CD4-positive, alpha-beta T cell (primary cell): ENCODE data around the gene CTXND1. TPM values are rescaled to one million over a fixed set of nuclear protein-coding genes. Genes with fewer than 3 reads are reported as not detected.
A peak's percentile ranks its signal among the peaks of the same experiment; 100 is the strongest.

Experiments used
- ATAC-seq: fragments of 200-7000 bp; cut with Tn5 transposase; one replicate; pipeline ENCODE4 v1.10.0; 2022; ENCODE audit warnings: mild to moderate bottlenecking; ENCODE audit not compliant: poor library complexity
- CTCF ChIA-PET: fragments of 350-600 bp; sonication (Branson Sonifier 250); formaldehyde crosslinking; loops from one replicate; lab custom pipeline; 2021; ENCODE audit warnings: antibody characterized with exemption, inconsistent platforms; lab: Charles Lee
- POLR2A ChIA-PET: fragments of 350-600 bp; sonication (Branson Sonifier 250); formaldehyde crosslinking; loops from one replicate; lab custom pipeline; 2021; ENCODE audit warnings: antibody characterized with exemption, inconsistent platforms; lab: Charles Lee
- DNase-seq, 14 experiments: peaks; one replicate each; pipeline ENCODE4 v3.0.0-alpha.2; 2013 to 2020; ENCODE audit warnings: mixed read lengths in 2 of 14
- H3K27ac ChIP-seq, 2 donors: one replicate each; pipeline versions ENCODE4 v1.5.1 to v1.7.0; 2013; ENCODE audit warnings: low read length in 2 of 2, low read depth in 1 of 2, mild to moderate bottlenecking in 1 of 2
- H3K27me3 ChIP-seq, 2 experiments: 1 replicate in 1 of 2; 2 replicates in 1 of 2; pipeline versions ENCODE4 v1.6.1 to v1.7.0; 2013; ENCODE audit warnings: low read length in 2 of 2, control low read depth in 1 of 2, mild to moderate bottlenecking in 1 of 2, moderate library complexity in 1 of 2; ENCODE audit not compliant: insufficient read depth in 2 of 2, control insufficient read depth in 1 of 2
- H3K36me3 ChIP-seq: one replicate; pipeline ENCODE4 v1.6.1; 2013; ENCODE audit warnings: low read length, control low read depth; ENCODE audit not compliant: insufficient read depth
- H3K4me1 ChIP-seq: one replicate; pipeline ENCODE4 v1.6.1; 2013; ENCODE audit warnings: low read length, control low read depth; ENCODE audit not compliant: insufficient read depth
- H3K4me3 ChIP-seq: one replicate; pipeline ENCODE4 v1.5.1; 2013; ENCODE audit warnings: mild to moderate bottlenecking, low read length, moderate library complexity
- H3K9me3 ChIP-seq, 2 experiments: 1 replicate in 1 of 2; 2 replicates in 1 of 2; pipeline versions ENCODE4 v1.6.1 to v1.7.0; 2013; ENCODE audit warnings: low read length in 2 of 2, mild to moderate bottlenecking in 2 of 2, control low read depth in 1 of 2, moderate library complexity in 1 of 2; ENCODE audit not compliant: control insufficient read depth in 1 of 2, insufficient read depth in 1 of 2
- H3K27ac Mint-ChIP-seq: one replicate; pipeline ENCODE4 v1.8.0; 2020; ENCODE audit warnings: mixed read lengths
- H3K27me3 Mint-ChIP-seq: one replicate; pipeline ENCODE4 v1.8.0; 2021; ENCODE audit warnings: mixed read lengths
- H3K36me3 Mint-ChIP-seq: one replicate; pipeline ENCODE4 v1.8.0; 2021; ENCODE audit warnings: low read depth, mixed read lengths
- H3K4me1 Mint-ChIP-seq: one replicate; pipeline ENCODE4 v1.8.0; 2021; ENCODE audit warnings: low read depth, mixed read lengths
- H3K4me3 Mint-ChIP-seq: one replicate; pipeline ENCODE4 v1.8.0; 2020; ENCODE audit warnings: mild to moderate bottlenecking, mixed read lengths
- H3K9me3 Mint-ChIP-seq: one replicate; pipeline ENCODE4 v1.8.0; 2020; ENCODE audit warnings: mixed read lengths
- intact Hi-C, 2 experiments: fragments of 100-400 bp; cut with DNase I in 1 of 2; cut with micrococcal nuclease in 1 of 2; formaldehyde crosslinking; loops; one replicate each; pipeline versions ENCODE4 v1.15.1 to v1.9.0; 2023 to 2025; cut with DNase I, micrococcal nuclease
- total RNA-seq, 174 experiments: library from RNA in 2 of 174; stranded (reverse) in 2 of 174; gene quantifications; one replicate each; pipeline ENCODE4 v1.2.3 and lab custom pipeline; 2021 to 2026
- TF ChIP-seq, protein P1 (sequence below): fragments of 200-600 bp; IDR thresholded peaks from one replicate; pipeline ENCODE4 v1.8.0; 2022; ENCODE audit warnings: antibody characterized with exemption, mild to moderate bottlenecking

Gene CTXND1
- total RNA-seq, 2 experiments from 2014 or later, result not detected

DNA sequence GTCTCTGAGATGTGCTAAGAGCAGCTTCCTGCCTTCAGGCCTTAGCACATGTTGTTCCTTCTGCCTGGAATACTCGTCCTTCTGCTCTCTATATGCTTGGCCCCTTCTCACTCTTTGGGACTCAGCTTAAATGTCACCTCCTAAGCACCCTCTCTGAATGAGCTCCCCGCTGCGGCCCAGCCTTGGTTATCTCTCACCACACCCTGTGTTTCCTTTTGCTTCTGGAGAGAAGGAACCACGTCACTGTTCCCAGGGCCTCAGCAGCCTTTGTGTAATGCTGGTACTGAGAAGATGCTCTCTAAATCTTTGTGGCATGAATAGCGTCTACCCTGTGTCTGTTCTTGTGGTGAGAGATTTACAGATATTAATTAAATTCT, 97.0 kb downstream of the CTXND1 start:
- H3K9me3 Mint-ChIP-seq, result no peaks in the 10 kb centered on the region
- TF ChIP-seq, protein P1, sequence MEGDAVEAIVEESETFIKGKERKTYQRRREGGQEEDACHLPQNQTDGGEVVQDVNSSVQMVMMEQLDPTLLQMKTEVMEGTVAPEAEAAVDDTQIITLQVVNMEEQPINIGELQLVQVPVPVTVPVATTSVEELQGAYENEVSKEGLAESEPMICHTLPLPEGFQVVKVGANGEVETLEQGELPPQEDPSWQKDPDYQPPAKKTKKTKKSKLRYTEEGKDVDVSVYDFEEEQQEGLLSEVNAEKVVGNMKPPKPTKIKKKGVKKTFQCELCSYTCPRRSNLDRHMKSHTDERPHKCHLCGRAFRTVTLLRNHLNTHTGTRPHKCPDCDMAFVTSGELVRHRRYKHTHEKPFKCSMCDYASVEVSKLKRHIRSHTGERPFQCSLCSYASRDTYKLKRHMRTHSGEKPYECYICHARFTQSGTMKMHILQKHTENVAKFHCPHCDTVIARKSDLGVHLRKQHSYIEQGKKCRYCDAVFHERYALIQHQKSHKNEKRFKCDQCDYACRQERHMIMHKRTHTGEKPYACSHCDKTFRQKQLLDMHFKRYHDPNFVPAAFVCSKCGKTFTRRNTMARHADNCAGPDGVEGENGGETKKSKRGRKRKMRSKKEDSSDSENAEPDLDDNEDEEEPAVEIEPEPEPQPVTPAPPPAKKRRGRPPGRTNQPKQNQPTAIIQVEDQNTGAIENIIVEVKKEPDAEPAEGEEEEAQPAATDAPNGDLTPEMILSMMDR, result no peak
- intact Hi-C loops, result loop anchor here in 1 of 2 experiments (2.0 kb wide), 1 partner anchor 230 kb away; no protein-coding TSS in a partner anchor

GRCh38 chr15:80154336-80154735, 97.7 kb downstream of the CTXND1 start:
- CTCF ChIA-PET, result interaction anchor here (1.6 kb wide), 1 partner anchor 10 kb away, joined by 3 read pairs; no protein-coding TSS in a partner anchor

More for the DNA sequence above, 97.0 kb downstream of the CTXND1 start:
- ChIA-PET CTCF (interaction anchor here (1.6 kb wide), 1 partner anchor 10 kb away, joined by 3 read pairs; no protein-coding TSS in a partner anchor), POLR2A (no interaction called here)
- Mint-ChIP-seq H3K36me3 (no peaks in the 10 kb centered on the region), H3K27me3 (no peaks in the 10 kb centered on the region), H3K27ac (no peak overlapping the region), H3K4me3 (peak overlapping the region; percentile 87), H3K4me1 (peaks cover 29% of the 10 kb centered on the region)
- Histone ChIP-seq H3K27ac (no peak overlapping the region), H3K9me3 (no peaks in the 10 kb centered on the region), H3K4me1 (peaks cover 23% of the 10 kb centered on the region), H3K4me3 (no peak overlapping the region), H3K36me3 (no peaks in the 10 kb centered on the region), H3K27me3 (no peaks in the 10 kb centered on the region)
- DNase-seq (no peak), ATAC-seq (no peak)

GRCh38 chr15:80153900-80154299, 98.1 kb downstream of the CTXND1 start:
- CTCF ChIA-PET, result no interaction called here
- Histone ChIP-seq H3K4me1 (peaks cover 21% of the 10 kb centered on the region), H3K4me3 (peak overlapping the region; percentile 89), H3K27me3 (no peaks in the 10 kb centered on the region), H3K27ac (peak overlapping the region; percentile 55 to 59), H3K9me3 (no peaks in the 10 kb centered on the region), H3K36me3 (no peaks in the 10 kb centered on the region)
- Mint-ChIP-seq H3K27me3 (no peaks in the 10 kb centered on the region), H3K27ac (no peak overlapping the region), H3K36me3 (no peaks in the 10 kb centered on the region), H3K9me3 (no peaks in the 10 kb centered on the region), H3K4me3 (peak overlapping the region; percentile 87), H3K4me1 (peaks cover 29% of the 10 kb centered on the region)
- DNase-seq (no peak), ATAC-seq (no peak)
- TF ChIP-seq, protein P1, result no peak
- POLR2A ChIA-PET, result interaction anchor here (0.8 to 2.5 kb wide), 3 partner anchors 94 to 183 kb away, joined by 4 to 33 read pairs (median 5); partner anchors contain the start of gene ZFAND6
- intact Hi-C loops, result loop anchor here in 1 of 2 experiments (1.0 to 5.0 kb wide), 5 partner anchors 95 to 842 kb away; partner anchors contain the start of genes MTHFS, TMED3 and ZFAND6

More at GRCh38 chr15:80154336-80154735, 97.7 kb downstream of the CTXND1 start:
- no peaks in the 10 kb centered on the region for H3K36me3 ChIP-seq
- H3K27me3 ChIP-seq, result no peaks in the 10 kb centered on the region
- no peaks in the 10 kb centered on the region for H3K9me3 Mint-ChIP-seq
- H3K36me3 Mint-ChIP-seq, result no peaks in the 10 kb centered on the region
- POLR2A ChIA-PET, result interaction anchor here (1.9 kb wide), 1 partner anchor 183 kb away, joined by 5 read pairs; no protein-coding TSS in a partner anchor
- H3K27ac ChIP-seq, result no peak overlapping the region
- H3K4me3 ChIP-seq, result no peak overlapping the region
- no peaks in the 10 kb centered on the region for H3K27me3 Mint-ChIP-seq
- H3K9me3 ChIP-seq, result no peaks in the 10 kb centered on the region
- intact Hi-C loops, result loop anchor here in 1 of 2 experiments (2.0 to 5.0 kb wide), 4 partner anchors 230 to 842 kb away; partner anchors contain the start of genes MTHFS and TMED3
- H3K4me1 ChIP-seq, result peaks cover 21% of the 10 kb centered on the region
- no peak overlapping the region for H3K27ac Mint-ChIP-seq
- peaks cover 29% of the 10 kb centered on the region for H3K4me1 Mint-ChIP-seq
- ATAC-seq (no peak), DNase-seq (no peak)
- peak overlapping the region; percentile 87 for H3K4me3 Mint-ChIP-seq
- TF ChIP-seq, protein P1, result no peak
